DOHH2 (cell line): Measurements from ENCODE around the gene PLA2G4B.

Experiments used
- H3F3A ChIP-seq: fragments of 200-600 bp; sonication (generic), shearing (Covaris generic); 2 replicates; pipeline ENCODE4 v1.6.0; 2016; ENCODE audit warnings: antibody characterized with exemption, mild to moderate bottlenecking; ENCODE audit not compliant: control insufficient read depth, insufficient read depth
- H3K27ac ChIP-seq: fragments of 200-600 bp; sonication (generic); 2 replicates; pipeline ENCODE4 v1.5.1; 2014; ENCODE audit warnings: low read depth, mild to moderate bottlenecking, low read length, moderate library complexity
- H3K27me3 ChIP-seq: fragments of 200-600 bp; sonication (generic); 2 replicates; pipeline ENCODE4 v1.6.1; 2014; ENCODE audit warnings: mild to moderate bottlenecking, low read length, mixed read lengths; ENCODE audit not compliant: control insufficient read depth
- H3K36me3 ChIP-seq: fragments of 200-600 bp; sonication (generic); 2 replicates; pipeline ENCODE4 v1.6.1; 2014; ENCODE audit warnings: mild to moderate bottlenecking, low read length, moderate library complexity, mixed read lengths; ENCODE audit not compliant: control insufficient read depth
- H3K4me1 ChIP-seq: fragments of 200-600 bp; sonication (generic); 2 replicates; pipeline ENCODE4 v1.6.1; 2014; ENCODE audit warnings: mild to moderate bottlenecking, low read length, mixed read lengths; ENCODE audit not compliant: control insufficient read depth
- H3K4me2 ChIP-seq: fragments of 200-600 bp; sonication (generic); 2 replicates; pipeline ENCODE4 v1.6.0; 2014; ENCODE audit warnings: mild to moderate bottlenecking, low read length, moderate library complexity
- H3K4me3 ChIP-seq: fragments of 200-600 bp; sonication (generic); 2 replicates; pipeline ENCODE4 v1.5.1; 2014; ENCODE audit warnings: mild to moderate bottlenecking, low read length, mixed read lengths
- H3K79me2 ChIP-seq: fragments of 200-600 bp; sonication (generic); 2 replicates; pipeline ENCODE4 v1.6.1; 2014; ENCODE audit warnings: mild to moderate bottlenecking, low read length, mixed read lengths; ENCODE audit not compliant: control insufficient read depth
- H3K9me2 ChIP-seq: fragments of 200-600 bp; sonication (generic); replicated peaks from 2 replicates; pipeline ENCODE4 v1.6.1; 2014; ENCODE audit warnings: mild to moderate bottlenecking, low read length, mixed read lengths; ENCODE audit not compliant: control insufficient read depth
- H3K9me3 ChIP-seq: fragments of 200-600 bp; sonication (generic); 2 replicates; pipeline ENCODE4 v1.6.1; 2014; ENCODE audit warnings: antibody characterized with exemption, low read length, mixed read lengths; ENCODE audit not compliant: control insufficient read depth, insufficient read depth
- H4K20me1 ChIP-seq: fragments of 200-600 bp; sonication (generic); 2 replicates; pipeline ENCODE4 v1.6.0; 2014; ENCODE audit warnings: low read depth, mild to moderate bottlenecking, antibody characterized with exemption, low read length, moderate library complexity; ENCODE audit not compliant: control insufficient read depth, insufficient read depth
- CTCF ChIP-seq: fragments of 200-600 bp; sonication (generic); IDR thresholded peaks from one replicate; pipeline ENCODE4 v1.5.1; 2014; ENCODE audit warnings: antibody characterized with exemption, mild to moderate bottlenecking, low read depth, low read length; ENCODE audit not compliant: poor library complexity, severe bottlenecking
- EZH2phosphoT487 ChIP-seq: fragments of 200-600 bp; sonication (generic); IDR thresholded peaks from 2 replicates; pipeline ENCODE4 v1.6.1; 2017; ENCODE audit warnings: borderline replicate concordance, mild to moderate bottlenecking, antibody characterized with exemption, low read length, moderate library complexity, mixed read lengths

The PLA2G4B gene

GRCh38 chr15:41798607-41799487 is 39.8 kb upstream of the PLA2G4B start:
- no peak overlapping the region for H3K27ac ChIP-seq
- 0 out of 2 replicates have a peak, but pooled peaks cover 2% of the 10 kb centered on the region for H3F3A ChIP-seq
- H3K36me3 ChIP-seq: no peaks in the 10 kb centered on the region
- H3K4me1 ChIP-seq: peaks cover 25% of the 10 kb centered on the region
- TF ChIP-seq EZH2phosphoT487 (no peak), CTCF (no peak)
- no peaks in the 10 kb centered on the region for H3K9me3 ChIP-seq
- H4K20me1 ChIP-seq: no peaks in the 10 kb centered on the region
- H3K4me2 ChIP-seq: no peak overlapping the region
- H3K27me3 ChIP-seq: no peaks in the 10 kb centered on the region
- H3K9me2 ChIP-seq: no peaks in the 10 kb centered on the region
- no peaks in the 10 kb centered on the region for H3K79me2 ChIP-seq
- no peak overlapping the region for H3K4me3 ChIP-seq

- Histone ChIP-seq H3K36me3 (no peaks in the 10 kb centered on the region), H3K9me3 (no peaks in the 10 kb centered on the region), H3K9me2 (no peaks in the 10 kb centered on the region), H3K27me3 (no peaks in the 10 kb centered on the region), H4K20me1 (no peaks in the 10 kb centered on the region), H3F3A (0 out of 2 replicates have a peak, but pooled peaks cover 2% of the 10 kb centered on the region), H3K79me2 (no peaks in the 10 kb centered on the region), H3K27ac (no peak overlapping the region), H3K4me2 (no peak overlapping the region), H3K4me3 (no peak overlapping the region), H3K4me1 (peaks cover 20% of the 10 kb centered on the region)
- TF ChIP-seq CTCF (no peak), EZH2phosphoT487 (no peak)
Observed at GRCh38 chr15:41799488-41799805, 39.2 kb upstream of the PLA2G4B start.

GRCh38 chr15:41801185-41801584 is 37.5 kb upstream of the PLA2G4B start:
- Histone ChIP-seq H3K4me1 (peaks cover 4% of the 10 kb centered on the region), H3K27ac (no peak overlapping the region)
- TF ChIP-seq EZH2phosphoT487: no peak
- TF ChIP-seq CTCF: no peak

More at GRCh38 chr15:41801185-41801584, 37.5 kb upstream of the PLA2G4B start:
- H3K27me3 ChIP-seq: no peaks in the 10 kb centered on the region
- no peak overlapping the region for H3K4me3 ChIP-seq
- H3K4me2 ChIP-seq: no peak overlapping the region
- H3K79me2 ChIP-seq: no peaks in the 10 kb centered on the region
- no peaks in the 10 kb centered on the region for H3F3A ChIP-seq
- H4K20me1 ChIP-seq: no peaks in the 10 kb centered on the region
- H3K36me3 ChIP-seq: no peaks in the 10 kb centered on the region
- no peaks in the 10 kb centered on the region for H3K9me2 ChIP-seq
- no peaks in the 10 kb centered on the region for H3K9me3 ChIP-seq
